Stimulated activated CD4-positive, alpha-beta T cell treated with anti-CD3 and anti-CD28 coated beads, Interleukin-1b, Interleukin-23, amount 100 ng/mL, for 24 hours (primary cell): ENCODE results near the gene POLE.

Source experiments
- DNase-seq, 4 experiments: peaks; one replicate each; pipeline ENCODE4 v3.0.0-alpha.2; 2020; ENCODE audit warnings: low read depth in 4 of 4, low spot score in 1 of 4

POLE gene

GRCh38 chr12:132687211-132688164 is at the start of gene POLE, which contains the start of gene PXMP2:
Gene POLE (minus strand): TSS chr12:132687342. CDS start chr12:132687315, 27 bp downstream.
Gene PXMP2 (plus strand): TSS chr12:132687587. CDS start chr12:132687671, 84 bp downstream.
- peak; percentile 92 to 97 (median 92) for DNase-seq

GRCh38 chr12:132736913-132737312 is 49.8 kb upstream of the POLE start:
- DNase-seq = no peak

GRCh38 chr12:132736378-132736777 is 49.2 kb upstream of the POLE start:
- no peak for DNase-seq

- DNase-seq = no peak
Observed at GRCh38 chr12:132735496-132735895, 48.4 kb upstream of the POLE start.

GRCh38 chr12:132734206-132734605 is 47.1 kb upstream of the POLE start:
- no peak for DNase-seq

- DNase-seq = no peak
Observed at GRCh38 chr12:132731574-132731973, 44.4 kb upstream of the POLE start.

GRCh38 chr12:132730353-132730752 is 43.2 kb upstream of the POLE start:
- DNase-seq = no peak

GRCh38 chr12:132729541-132730320 is 42.6 kb upstream of the POLE start:
- no peak for DNase-seq

GRCh38 chr12:132728502-132728901 is 41.4 kb upstream of the POLE start:
- DNase-seq = no peak

- DNase-seq = no peak
Observed at GRCh38 chr12:132727091-132727794, 40.1 kb upstream of the POLE start.

- DNase-seq = no peak
Observed at GRCh38 chr12:132726386-132726785, 39.2 kb upstream of the POLE start.

- no peak for DNase-seq
Observed at GRCh38 chr12:132724506-132725241, 37.5 kb upstream of the POLE start.

GRCh38 chr12:132723764-132724140 is 36.6 kb upstream of the POLE start:
- no peak for DNase-seq

GRCh38 chr12:132723015-132723763 is 36.0 kb upstream of the POLE start:
- no peak for DNase-seq

- DNase-seq = no peak
Observed at GRCh38 chr12:132720606-132721345, 33.6 kb upstream of the POLE start.

GRCh38 chr12:132719954-132720324 is 32.8 kb upstream of the POLE start:
- DNase-seq = no peak

GRCh38 chr12:132719141-132719953 is 32.2 kb upstream of the POLE start:
- no peak for DNase-seq

GRCh38 chr12:132718644-132719043 is 31.5 kb upstream of the POLE start:
- DNase-seq = no peak
